Endothelial cell of umbilical vein (primary cell): ENCODE data around the gene ZNF10. TPM values are rescaled to one million over a fixed set of nuclear protein-coding genes. Genes with fewer than 3 reads are reported as not detected.

ENCODE experiments used
- BruUV-seq: library from RNA; stranded (reverse); fragments of 400-500 nt; replicated peaks from 2 replicates; lab custom pipeline; 2021; lab: Mats Ljungman, UMichigan
- CTCF ChIA-PET: fragments of 300-600, 350-600 bp; sonication (Branson Sonifier 250); formaldehyde crosslinking; loops from one replicate; lab custom pipeline; 2021; ENCODE audit warnings: antibody characterized with exemption, inconsistent platforms; lab: Charles Lee
- POLR2A ChIA-PET: fragments of 300-600, 350-600 bp; sonication (Branson Sonifier 250); formaldehyde crosslinking; loops from one replicate; lab custom pipeline; 2021; ENCODE audit warnings: antibody characterized with exemption, inconsistent platforms; lab: Charles Lee
- DNase-seq: peaks from one replicate; pipeline ENCODE4 v3.0.0-alpha.2; 2011; ENCODE audit warnings: low read depth, low spot score
- FAIRE-seq: peaks from 2 replicates; lab custom pipeline; 2011; peaks lifted over from hg19 to GRCh38; lab: Jason Lieb, UNC
- H2AFZ ChIP-seq: 2 replicates; pipeline ENCODE4 v1.6.0; 2012; ENCODE audit warnings: low read depth, low read length, control low read depth, inconsistent platforms
- H3K27ac ChIP-seq: 2 replicates; pipeline ENCODE4 v1.5.1; 2011; ENCODE audit warnings: low read depth, mild to moderate bottlenecking, control low read depth, low read length, moderate library complexity; ENCODE audit not compliant: insufficient read depth
- H3K27me3 ChIP-seq, 2 experiments: 2 replicates each; pipeline versions ENCODE4 v1.6.0 to v1.6.1; 2011; ENCODE audit warnings: low read length in 2 of 2, mixed read lengths in 1 of 2; ENCODE audit not compliant: control insufficient read depth in 2 of 2, insufficient read depth in 2 of 2
- H3K36me3 ChIP-seq, 2 experiments: 2 replicates in 1 of 2; 3 replicates in 1 of 2; pipeline ENCODE4 v1.5.1; 2011; ENCODE audit warnings: low read length in 2 of 2, mild to moderate bottlenecking in 1 of 2, moderate library complexity in 1 of 2; ENCODE audit not compliant: control insufficient read depth in 2 of 2, insufficient read depth in 2 of 2; ENCODE audit errors: extremely low read depth in 1 of 2
- H3K4me1 ChIP-seq: 3 replicates; pipeline ENCODE4 v1.5.1; 2011; ENCODE audit warnings: mild to moderate bottlenecking, low read length; ENCODE audit not compliant: control insufficient read depth, insufficient read depth; ENCODE audit errors: extremely low read depth
- H3K4me2 ChIP-seq: 2 replicates; pipeline ENCODE4 v1.6.1; 2011; ENCODE audit warnings: low read length, control low read depth, mixed read lengths; ENCODE audit not compliant: insufficient read depth
- H3K4me3 ChIP-seq, 3 experiments: fragments of 200-600 bp in 1 of 3; sonication (generic), shearing (Covaris generic) in 1 of 3; replicated peaks in 1 of 3; 2 replicates each; pipeline ENCODE4 v1.5.1; 2011 to 2016; ENCODE audit warnings: control low read depth in 3 of 3, low read length in 3 of 3, mild to moderate bottlenecking in 2 of 3, inconsistent platforms in 1 of 3, low read depth in 1 of 3, moderate library complexity in 1 of 3; ENCODE audit not compliant: insufficient read depth in 1 of 3
- H3K79me2 ChIP-seq: 2 replicates; pipeline ENCODE4 v1.6.0; 2012; ENCODE audit warnings: low read length, inconsistent platforms; ENCODE audit not compliant: control insufficient read depth, insufficient read depth
- H3K9ac ChIP-seq: replicated peaks from 2 replicates; pipeline ENCODE3; 2011; ENCODE audit warnings: low read length, control low read depth; ENCODE audit not compliant: insufficient read depth; ENCODE audit errors: extremely low read depth
- H3K9me1 ChIP-seq: replicated peaks from 3 replicates; pipeline ENCODE4 v1.6.0; 2011; ENCODE audit warnings: mild to moderate bottlenecking, low read length; ENCODE audit not compliant: control insufficient read depth, insufficient read depth; ENCODE audit errors: extremely low read depth
- H3K9me3 ChIP-seq: replicated peaks from 2 replicates; pipeline ENCODE4 v1.5.1; 2012; ENCODE audit warnings: low read length, inconsistent platforms; ENCODE audit not compliant: control insufficient read depth, insufficient read depth
- H4K20me1 ChIP-seq: replicated peaks from 2 replicates; pipeline ENCODE3; 2011; ENCODE audit warnings: mild to moderate bottlenecking, low read length; ENCODE audit not compliant: control insufficient read depth, insufficient read depth; ENCODE audit errors: extremely low read depth
- EZH2 ChIP-seq: IDR thresholded peaks from 2 replicates; pipeline ENCODE4 v1.6.1; 2012; ENCODE audit warnings: borderline replicate concordance, low read depth, mild to moderate bottlenecking, moderate library complexity, low read length, inconsistent platforms; ENCODE audit not compliant: severe bottlenecking
- FOS ChIP-seq: IDR thresholded peaks from 2 replicates; pipeline ENCODE4 v1.6.1; 2011; ENCODE audit warnings: mild to moderate bottlenecking, low read length, moderate library complexity, borderline replicate concordance; ENCODE audit not compliant: insufficient read depth
- GATA2 ChIP-seq: IDR thresholded peaks from 2 replicates; pipeline ENCODE4 v1.7.0; 2011; ENCODE audit warnings: low read depth, mild to moderate bottlenecking, moderate library complexity, mixed read lengths, low read length; ENCODE audit not compliant: insufficient read length, insufficient read depth
- JUN ChIP-seq: IDR thresholded peaks from 2 replicates; pipeline ENCODE4 v1.6.1; 2011; ENCODE audit warnings: borderline replicate concordance, low read depth; ENCODE audit not compliant: insufficient read length, insufficient read depth
- MYC ChIP-seq: IDR thresholded peaks from one replicate; pipeline ENCODE4 v1.6.1; 2011; ENCODE audit warnings: mild to moderate bottlenecking, low read depth, low read length
- POLR2A ChIP-seq: IDR thresholded peaks from 2 replicates; pipeline ENCODE4 v1.6.1; 2012; ENCODE audit warnings: low read depth, mild to moderate bottlenecking, control low read depth, low read length
- POLR2AphosphoS5 ChIP-seq: IDR thresholded peaks from 2 replicates; pipeline ENCODE4 v1.6.1; 2012; ENCODE audit warnings: low read depth, mild to moderate bottlenecking, control low read depth, low read length, moderate library complexity; ENCODE audit not compliant: insufficient read depth
- dilution Hi-C: fragments of 300-500 bp; cut with MboI; formaldehyde crosslinking; loops from one replicate; pipeline ENCODE4 v1.15.0; 2019; ENCODE audit warnings: low sequenced_read_pairs; ENCODE audit not compliant: extremely low pct_ligation_motif_present
- intact Hi-C: fragments of 100-400 bp; cut with micrococcal nuclease; formaldehyde crosslinking; loops from one replicate; pipeline ENCODE4 v1.10.0; 2022
- polyA plus RNA-seq, 4 experiments: library from polyadenylated mRNA; depleted of rRNA in 3 of 4; stranded (reverse) in 3 of 4; unstranded in 1 of 4; fragments of >200 nt; gene quantifications; 2 replicates each; pipeline versions ENCODE4 v1.2.1 to v1.2.3, GENCODE V29; 2011 to 2012; ENCODE audit warnings: missing spikeins in 1 of 4
- total RNA-seq: library from RNA; stranded (reverse); gene quantifications from 2 replicates; pipeline ENCODE4 v1.2.3, GENCODE V29; 2021
- TF ChIP-seq, protein P1 (sequence below): IDR thresholded peaks from 2 replicates; pipeline ENCODE4 v1.6.1; 2011; ENCODE audit not compliant: insufficient read depth, insufficient read length
- TF ChIP-seq, protein P2 (sequence below), 2 donors: IDR thresholded peaks; 1 replicate in 1 of 2; 2 replicates in 1 of 2; pipeline ENCODE4 v1.5.1; 2011; ENCODE audit warnings: low read length in 2 of 2, mild to moderate bottlenecking in 2 of 2, moderate library complexity in 2 of 2, control low read depth in 1 of 2, inconsistent platforms in 1 of 2, low read depth in 1 of 2; ENCODE audit not compliant: insufficient read depth in 1 of 2; ENCODE audit errors: extremely low read depth in 1 of 2

Gene ZNF10
- total and polyA plus RNA-seq, 2 donors (not counting 3 experiments of a cell fraction or from before 2014, with no cell fraction given), result 3.7 to 5.8 TPM

DNA sequence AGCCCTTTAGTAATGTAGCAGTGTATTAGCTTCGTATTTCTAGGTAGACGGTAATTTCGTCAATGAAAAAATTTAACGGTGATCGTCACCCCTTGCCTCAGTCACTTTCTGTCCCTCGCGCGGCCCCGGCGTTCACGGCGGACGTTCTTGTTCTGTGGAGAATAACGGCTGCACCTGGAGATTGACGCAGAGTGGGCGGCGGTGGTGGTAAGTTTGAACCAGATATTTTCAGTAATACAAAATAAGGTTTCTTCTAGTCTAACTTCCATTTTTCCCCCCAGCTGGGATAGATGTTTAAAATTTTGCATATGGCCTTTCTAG lies 341 bp downstream of the ZNF10 start:
- CTCF ChIA-PET, result interaction anchor here (1.3 to 3.5 kb wide), 2 partner anchors 50 to 51 kb away, joined by 4 to 13 read pairs; partner anchors contain the start of gene ZNF268
- no peaks in the 10 kb centered on the region for H3K9me1 ChIP-seq

More for the DNA sequence above, 341 bp downstream of the ZNF10 start:
- H2AFZ ChIP-seq, result peak overlapping the region; percentile 94
- peak overlapping the region; percentile 85 for H3K4me2 ChIP-seq
- no peaks in the 10 kb centered on the region for H3K4me1 ChIP-seq
- TF ChIP-seq JUN, result no peak
- no peak for TF ChIP-seq GATA2
- TF ChIP-seq FOS, result no peak
- TF ChIP-seq, protein P1, sequence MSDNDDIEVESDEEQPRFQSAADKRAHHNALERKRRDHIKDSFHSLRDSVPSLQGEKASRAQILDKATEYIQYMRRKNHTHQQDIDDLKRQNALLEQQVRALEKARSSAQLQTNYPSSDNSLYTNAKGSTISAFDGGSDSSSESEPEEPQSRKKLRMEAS, result no peak
- no peak for TF ChIP-seq MYC
- TF ChIP-seq, protein P2, sequence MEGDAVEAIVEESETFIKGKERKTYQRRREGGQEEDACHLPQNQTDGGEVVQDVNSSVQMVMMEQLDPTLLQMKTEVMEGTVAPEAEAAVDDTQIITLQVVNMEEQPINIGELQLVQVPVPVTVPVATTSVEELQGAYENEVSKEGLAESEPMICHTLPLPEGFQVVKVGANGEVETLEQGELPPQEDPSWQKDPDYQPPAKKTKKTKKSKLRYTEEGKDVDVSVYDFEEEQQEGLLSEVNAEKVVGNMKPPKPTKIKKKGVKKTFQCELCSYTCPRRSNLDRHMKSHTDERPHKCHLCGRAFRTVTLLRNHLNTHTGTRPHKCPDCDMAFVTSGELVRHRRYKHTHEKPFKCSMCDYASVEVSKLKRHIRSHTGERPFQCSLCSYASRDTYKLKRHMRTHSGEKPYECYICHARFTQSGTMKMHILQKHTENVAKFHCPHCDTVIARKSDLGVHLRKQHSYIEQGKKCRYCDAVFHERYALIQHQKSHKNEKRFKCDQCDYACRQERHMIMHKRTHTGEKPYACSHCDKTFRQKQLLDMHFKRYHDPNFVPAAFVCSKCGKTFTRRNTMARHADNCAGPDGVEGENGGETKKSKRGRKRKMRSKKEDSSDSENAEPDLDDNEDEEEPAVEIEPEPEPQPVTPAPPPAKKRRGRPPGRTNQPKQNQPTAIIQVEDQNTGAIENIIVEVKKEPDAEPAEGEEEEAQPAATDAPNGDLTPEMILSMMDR (IDR thresholded peaks at IDR 0.05; ENCODE audit: extremely low read depth in 1 of 2, insufficient read depth in 1 of 2, low read depth in 1 of 2, low read length in 2 of 2), result no peak
- no peak for TF ChIP-seq EZH2
- TF ChIP-seq POLR2AphosphoS5, result no peak
- no peak for TF ChIP-seq POLR2A
- H3K36me3 ChIP-seq, result peaks cover 0 to 3% of the 10 kb centered on the region in 2 experiments
- peak overlapping the region; percentile 86 for H3K9ac ChIP-seq
- BruUV-seq, result TSS peak; percentile 79
- FAIRE-seq (no peak), DNase-seq (no peak)
- intact Hi-C loops (loop anchor here (1.0 kb wide), 4 partner anchors 50 to 144 kb away; partner anchors contain the start of genes ZNF140, ZNF26, ZNF268 and ZNF84), dilution Hi-C loops (no loop called here)
- H3K4me3 ChIP-seq, result peak overlapping the region; percentile 59 to 88 (median 62)
- H4K20me1 ChIP-seq, result no peaks in the 10 kb centered on the region
- H3K9me3 ChIP-seq, result peaks cover 2% of the 10 kb centered on the region
- H3K27ac ChIP-seq, result peak overlapping the region; percentile 86
- no peaks in the 10 kb centered on the region for H3K79me2 ChIP-seq
- POLR2A ChIA-PET, result interaction anchor here (1.1 kb wide), 1 partner anchor 51 kb away, joined by 11 read pairs; no protein-coding TSS in a partner anchor
- no peaks in the 10 kb centered on the region for H3K27me3 ChIP-seq
